ENCODE data around the gene CEACAM16. TPM values are rescaled to one million over a fixed set of nuclear protein-coding genes. Genes with fewer than 3 reads are reported as not detected.

The CEACAM16 gene
- total RNA-seq, 1 donor from 2014 or later = 0.12 TPM

- DNase-seq (ENCODE audit: low spot score) = no peak
Observed at GRCh38 chr19:44745887-44746600, 47.1 kb downstream of the CEACAM16 start.

GRCh38 chr19:44746616-44746945 lies 47.6 kb downstream of the CEACAM16 start:
- no peak for DNase-seq (ENCODE audit: low spot score)

- peak; percentile 92 for DNase-seq (ENCODE audit: low spot score)
Observed at GRCh38 chr19:44746946-44747738, 48.2 kb downstream of the CEACAM16 start.

- DNase-seq (ENCODE audit: low spot score) = peak; percentile 73
Observed at GRCh38 chr19:44747739-44748425, 48.9 kb downstream of the CEACAM16 start.

GRCh38 chr19:44748426-44749254 lies 49.7 kb downstream of the CEACAM16 start, which contains the start of gene BCL3:
TSS of gene BCL3 (plus strand) at chr19:44748708. CDS start at chr19:44748791, 83 bp downstream.
- peak; percentile 70 for DNase-seq (ENCODE audit: low spot score)

GRCh38 chr19:44749292-44749691 lies 50.3 kb downstream of the CEACAM16 start:
- DNase-seq (ENCODE audit: low spot score) = no peak

GRCh38 chr19:44749994-44750393 lies 51.0 kb downstream of the CEACAM16 start:
- no peak for DNase-seq (ENCODE audit: low spot score)

- DNase-seq (ENCODE audit: low spot score) = no peak
Observed at GRCh38 chr19:44752123-44752815, 53.3 kb downstream of the CEACAM16 start.

- peak; percentile 90 for DNase-seq (ENCODE audit: low spot score)
Observed at GRCh38 chr19:44752816-44753625, 54.1 kb downstream of the CEACAM16 start.

GRCh38 chr19:44753626-44753931 lies 54.6 kb downstream of the CEACAM16 start:
- no peak for DNase-seq (ENCODE audit: low spot score)

- DNase-seq (ENCODE audit: low spot score) = peak; percentile 85
Observed at GRCh38 chr19:44753932-44754749, 55.2 kb downstream of the CEACAM16 start.

GRCh38 chr19:44754750-44755080 lies 55.8 kb downstream of the CEACAM16 start:
- DNase-seq (ENCODE audit: low spot score) = no peak

- DNase-seq (ENCODE audit: low spot score) = no peak
Observed at GRCh38 chr19:44755219-44755618, 56.3 kb downstream of the CEACAM16 start.

GRCh38 chr19:44756089-44756562 lies 57.2 kb downstream of the CEACAM16 start:
- no peak for DNase-seq (ENCODE audit: low spot score)

GRCh38 chr19:44757057-44757734 lies 58.2 kb downstream of the CEACAM16 start:
- no peak for DNase-seq (ENCODE audit: low spot score)

GRCh38 chr19:44757735-44758505 lies 59.0 kb downstream of the CEACAM16 start:
- DNase-seq (ENCODE audit: low spot score) = no peak

GRCh38 chr19:44758596-44758995 lies 59.6 kb downstream of the CEACAM16 start:
- no peak for DNase-seq (ENCODE audit: low spot score)

Data from mucosa of gallbladder (tissue), 1 donor.